Panc1 (cell line): ENCODE results near the gene PHF23. TPM values are rescaled to one million over a fixed set of nuclear protein-coding genes. Genes with fewer than 3 reads are reported as not detected.

Experiments used
- ATAC-seq: fragments of 200-7000 bp; cut with Tn5 transposase; 2 replicates; pipeline ENCODE4 v1.9.1; 2020; ENCODE audit warnings: mild to moderate bottlenecking, moderate library complexity
- BruUV-seq: library from RNA; stranded (reverse); fragments of 400-500 nt; replicated peaks from 2 replicates; lab custom pipeline; 2021; lab: Mats Ljungman, UMichigan
- CTCF ChIA-PET: fragments of 300-600 bp; sonication (Branson Sonifier 250); formaldehyde crosslinking; loops from one replicate; lab custom pipeline; 2022; ENCODE audit warnings: antibody characterized with exemption; lab: Charles Lee
- POLR2A ChIA-PET: fragments of 300-600 bp; sonication (Branson Sonifier 250); formaldehyde crosslinking; loops from one replicate; lab custom pipeline; 2022; ENCODE audit warnings: antibody characterized with exemption; lab: Charles Lee
- DNase-seq: peaks from one replicate; pipeline ENCODE4 v3.0.0-alpha.2; 2010; ENCODE audit warnings: low read depth, low spot score
- H3K27ac ChIP-seq: 2 replicates; pipeline ENCODE4 v1.5.1; 2011; ENCODE audit warnings: mild to moderate bottlenecking, low read length, inconsistent platforms
- H3K27me3 ChIP-seq: fragments of 200-500 bp; sonication (Bioruptor generic); 2 replicates; pipeline ENCODE4 v1.6.0; 2014; ENCODE audit warnings: low read length, inconsistent platforms; ENCODE audit not compliant: control insufficient read depth, insufficient read depth
- H3K36me3 ChIP-seq: fragments of 200-500 bp; sonication (Bioruptor generic); 2 replicates; pipeline ENCODE4 v1.5.1; 2014; ENCODE audit warnings: inconsistent platforms, mild to moderate bottlenecking, low read length, moderate library complexity; ENCODE audit not compliant: control insufficient read depth, insufficient read depth
- H3K4me1 ChIP-seq: 2 replicates; pipeline ENCODE4 v1.5.1; 2011; ENCODE audit warnings: inconsistent platforms, mild to moderate bottlenecking, low read length, moderate library complexity; ENCODE audit not compliant: control insufficient read depth, insufficient read depth
- H3K4me3 ChIP-seq, 2 experiments: 2 replicates each; pipeline ENCODE4 v1.5.1; 2011 to 2012; ENCODE audit warnings: low read depth in 2 of 2, low read length in 2 of 2, mild to moderate bottlenecking in 2 of 2, inconsistent platforms in 1 of 2, moderate library complexity in 1 of 2
- H3K9me3 ChIP-seq: fragments of 200-500 bp; sonication (Bioruptor generic); 2 replicates; pipeline ENCODE4 v1.5.1; 2014; ENCODE audit warnings: low read depth, mild to moderate bottlenecking, inconsistent platforms, low read length, moderate library complexity; ENCODE audit not compliant: control insufficient read depth, insufficient read depth
- CTCF ChIP-seq: fragments of 450-650 bp; IDR thresholded peaks from 2 replicates; pipeline ENCODE4 v1.5.1; 2017; ENCODE audit warnings: mild to moderate bottlenecking
- POLR2AphosphoS5 ChIP-seq: IDR thresholded peaks from 2 replicates; pipeline ENCODE4 v1.6.1; 2012; ENCODE audit warnings: mild to moderate bottlenecking, low read depth, low read length, moderate library complexity
- REST ChIP-seq, 2 experiments: IDR thresholded peaks; 2 replicates each; pipeline ENCODE4 v1.6.1; 2011 to 2012; ENCODE audit warnings: low read depth in 2 of 2, control low read depth in 1 of 2, low read length in 1 of 2, mild to moderate bottlenecking in 1 of 2, moderate library complexity in 1 of 2; ENCODE audit not compliant: insufficient read depth in 1 of 2
- SIN3A ChIP-seq: IDR thresholded peaks from 2 replicates; pipeline ENCODE4 v1.6.1; 2012; ENCODE audit warnings: low read depth, mild to moderate bottlenecking, low read length, moderate library complexity, borderline replicate concordance; ENCODE audit not compliant: insufficient read depth
- TCF7L2 ChIP-seq: IDR thresholded peaks from 2 replicates; pipeline ENCODE4 v1.6.1; 2011; ENCODE audit warnings: mild to moderate bottlenecking, low read depth, low read length, inconsistent platforms
- in situ Hi-C: cut with HindIII; loops from 2 replicates; pipeline ENCODE4 v1.10.0; 2016; ENCODE audit warnings: low sequenced_read_pairs, low pct_unique_long_range_greater_than_20kb
- intact Hi-C: fragments of 100-400 bp; cut with micrococcal nuclease; formaldehyde crosslinking; loops from one replicate; pipeline ENCODE4 v1.10.0; 2022; ENCODE audit not compliant: unreplicated experiment
- total RNA-seq: library from RNA; stranded (reverse); gene quantifications from one replicate; pipeline ENCODE4 v1.2.1, GENCODE V29; 2021; ENCODE audit not compliant: unreplicated experiment

Gene PHF23
- total RNA-seq, 1 experiment from 2014 or later = 69.3 TPM

GRCh38 chr17:7207120-7208001 is 31.9 kb downstream of the PHF23 start:
- no peak for ATAC-seq
- POLR2A ChIA-PET = no interaction called here
- H3K36me3 ChIP-seq = peaks cover 1% of the 10 kb centered on the region
- CTCF ChIA-PET = no interaction called here
- DNase-seq = no peak
- intact Hi-C loops = no loop called here
- in situ Hi-C loops = no loop called here
- no peaks in the 10 kb centered on the region for H3K27me3 ChIP-seq
- H3K4me1 ChIP-seq = peaks cover 4% of the 10 kb centered on the region
- H3K4me3 ChIP-seq = no peak overlapping the region
- TF ChIP-seq CTCF (no peak), REST (IDR thresholded peaks at IDR 0.05; ENCODE audit: insufficient read depth in 1 of 2, low read depth in 2 of 2, low read length in 1 of 2) (no peak), TCF7L2 (no peak)
- no peak overlapping the region for H3K27ac ChIP-seq
- BruUV-seq = no TSS peak
- no peaks in the 10 kb centered on the region for H3K9me3 ChIP-seq

- ChIA-PET POLR2A (no interaction called here), CTCF (no interaction called here)
- ATAC-seq (no peak), DNase-seq (no peak)
- intact Hi-C loops (no loop called here), in situ Hi-C loops (no loop called here)
- H3K4me3 ChIP-seq = no peak overlapping the region
- BruUV-seq = no TSS peak
- no peak overlapping the region for H3K27ac ChIP-seq
- no peak for TF ChIP-seq REST (IDR thresholded peaks at IDR 0.05; ENCODE audit: insufficient read depth in 1 of 2, low read depth in 2 of 2, low read length in 1 of 2)
- no peak for TF ChIP-seq TCF7L2
- no peak for TF ChIP-seq SIN3A
- TF ChIP-seq POLR2AphosphoS5 = no peak
- no peak for TF ChIP-seq CTCF
- H3K27me3 ChIP-seq = no peaks in the 10 kb centered on the region
- H3K36me3 ChIP-seq = peaks cover 4% of the 10 kb centered on the region
- H3K9me3 ChIP-seq = no peaks in the 10 kb centered on the region
- H3K4me1 ChIP-seq = no peaks in the 10 kb centered on the region
Measured at GRCh38 chr17:7205561-7205960, 33.7 kb downstream of the PHF23 start.
